ENCODE measurements around the gene SYPL1. TPM values are rescaled to one million over a fixed set of nuclear protein-coding genes. Genes with fewer than 3 reads are reported as not detected.

The SYPL1 gene
- total and polyA plus RNA-seq, 9 of the 15 experiments (the other 6 are each of a cell fraction or from before 2014, with no cell fraction given), result 23.8 to 214 (median 70.2) TPM

- TF ChIP-seq EZH2 (IDR thresholded peaks at IDR 0.05; ENCODE audit: borderline replicate concordance, low read depth, low read length) (0 out of 2 replicates have a peak, but pooled peaks have one; percentile 11), ZZZ3 (IDR thresholded peaks at IDR 0.05) (no peak), CREB1 (IDR thresholded peaks at IDR 0.05) (no peak), CREB1 (CRISPR knock-in tag; IDR thresholded peaks at IDR 0.05) (no peak)
These were observed 40.2 kb upstream of the SYPL1 start (continued) for GRCh38 chr7:106152313-106152665.

GRCh38 chr7:106151459-106152312 is 39.6 kb upstream of the SYPL1 start:
- ChIA-PET POLR2A (interaction anchor here (0.5 to 1.2 kb wide), 4 partner anchors 36 to 1149 kb away, joined by 3 to 5 read pairs (median 4); partner anchors contain the start of gene SYPL1), CTCF (ENCODE audit: low intra/inter-chr PET ratio) (interaction anchor here (3.4 to 5.6 kb wide), 2 partner anchors 94 to 102 kb away, joined by 20 to 125 read pairs; no protein-coding TSS in a partner anchor)
- FAIRE-seq, result no peak
- no peak for DNase-seq (ENCODE audit: extremely low read depth in 1 of 4, low spot score in 3 of 4)
- Histone ChIP-seq H3K79me2 (ENCODE audit: control insufficient read depth, insufficient read depth, low read length) (no peaks in the 10 kb centered on the region), H3K4me1 (replicated peaks in 1 of 2; ENCODE audit: control insufficient read depth in 2 of 2, insufficient read depth in 2 of 2, low read length in 2 of 2) (no peaks in the 10 kb centered on the region), H3K27me3 (ENCODE audit: control insufficient read depth in 2 of 2, insufficient read depth in 2 of 2, low read length in 2 of 2) (peaks cover 52 to 64% of the 10 kb centered on the region in 2 experiments), H3K36me3 (ENCODE audit: control insufficient read depth, insufficient read depth, low read length) (no peaks in the 10 kb centered on the region), H3K4me2 (ENCODE audit: insufficient read depth, low read length) (no peak overlapping the region), H3K27ac (ENCODE audit: extremely low read depth, low read depth, low read length) (no peak overlapping the region), H3K9ac (ENCODE audit: insufficient read depth in 1 of 2, low read depth in 2 of 2, low read length in 2 of 2) (no peak overlapping the region), H3K9me3 (replicated peaks; ENCODE audit: control insufficient read depth, insufficient read depth, low read depth, low read length) (no peaks in the 10 kb centered on the region), H4K20me1 (replicated peaks; ENCODE audit: control insufficient read depth, insufficient read depth, low read length) (0 out of 2 replicates have a peak, but pooled peaks cover 3% of the 10 kb centered on the region), H3K4me3 (no peak overlapping the region), H2AFZ (ENCODE audit: low read depth, low read length) (no peak overlapping the region), H3K9me1 (ENCODE audit: control insufficient read depth, insufficient read depth, low read length) (no peaks in the 10 kb centered on the region)
- ATAC-seq, result no peak
- intact Hi-C loops (cut with micrococcal nuclease) (loop anchor here (5.0 kb wide), 3 partner anchors 219 to 494 kb away; no protein-coding TSS in a partner anchor), in situ Hi-C loops (cut with MboI) (loop anchor here (5.0 kb wide), 2 partner anchors 94 to 399 kb away; no protein-coding TSS in a partner anchor)
- BruUV-seq (replicated peaks), result no TSS peak
- 0% methylated on average over 7 of the region's 7 CpGs for WGBS (ENCODE audit: insufficient coverage, low coverage, missing lambda C conversion rate)
- TF ChIP-seq ZFP30 (CRISPR knock-in tag; IDR thresholded peaks at IDR 0.05; ENCODE audit: borderline replicate concordance) (no peak), SMAD1 (IDR thresholded peaks at IDR 0.05; ENCODE audit: low read depth, low read length, partially characterized antibody) (no peak), DACH1 (IDR thresholded peaks at IDR 0.05; ENCODE audit: partially characterized antibody) (no peak), ZBTB33 (CRISPR knock-in tag; IDR thresholded peaks at IDR 0.05) (no peak), CHD1 (IDR thresholded peaks at IDR 0.05; ENCODE audit: low read length) (no peak), ZNF76 (CRISPR knock-in tag; IDR thresholded peaks at IDR 0.05; ENCODE audit: borderline replicate concordance) (no peak)
- TF ChIP-seq, protein P1, sequence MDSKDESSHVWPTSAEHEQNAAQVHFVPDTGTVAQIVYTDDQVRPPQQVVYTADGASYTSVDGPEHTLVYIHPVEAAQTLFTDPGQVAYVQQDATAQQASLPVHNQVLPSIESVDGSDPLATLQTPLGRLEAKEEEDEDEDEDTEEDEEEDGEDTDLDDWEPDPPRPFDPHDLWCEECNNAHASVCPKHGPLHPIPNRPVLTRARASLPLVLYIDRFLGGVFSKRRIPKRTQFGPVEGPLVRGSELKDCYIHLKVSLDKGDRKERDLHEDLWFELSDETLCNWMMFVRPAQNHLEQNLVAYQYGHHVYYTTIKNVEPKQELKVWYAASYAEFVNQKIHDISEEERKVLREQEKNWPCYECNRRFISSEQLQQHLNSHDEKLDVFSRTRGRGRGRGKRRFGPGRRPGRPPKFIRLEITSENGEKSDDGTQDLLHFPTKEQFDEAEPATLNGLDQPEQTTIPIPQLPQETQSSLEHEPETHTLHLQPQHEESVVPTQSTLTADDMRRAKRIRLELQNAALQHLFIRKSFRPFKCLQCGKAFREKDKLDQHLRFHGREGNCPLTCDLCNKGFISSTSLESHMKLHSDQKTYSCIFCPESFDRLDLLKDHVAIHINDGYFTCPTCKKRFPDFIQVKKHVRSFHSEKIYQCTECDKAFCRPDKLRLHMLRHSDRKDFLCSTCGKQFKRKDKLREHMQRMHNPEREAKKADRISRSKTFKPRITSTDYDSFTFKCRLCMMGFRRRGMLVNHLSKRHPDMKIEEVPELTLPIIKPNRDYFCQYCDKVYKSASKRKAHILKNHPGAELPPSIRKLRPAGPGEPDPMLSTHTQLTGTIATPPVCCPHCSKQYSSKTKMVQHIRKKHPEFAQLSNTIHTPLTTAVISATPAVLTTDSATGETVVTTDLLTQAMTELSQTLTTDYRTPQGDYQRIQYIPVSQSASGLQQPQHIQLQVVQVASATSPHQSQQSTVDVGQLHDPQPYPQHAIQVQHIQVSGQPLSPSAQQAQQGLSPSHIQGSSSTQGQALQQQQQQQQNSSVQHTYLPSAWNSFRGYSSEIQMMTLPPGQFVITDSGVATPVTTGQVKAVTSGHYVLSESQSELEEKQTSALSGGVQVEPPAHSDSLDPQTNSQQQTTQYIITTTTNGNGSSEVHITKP (IDR thresholded peaks at IDR 0.05; ENCODE audit: partially characterized antibody), result no peak

All from K562 (cell line).